SK-N-SH (cell line): Measurements from ENCODE around the gene SH2D3A. TPM values are rescaled to one million over a fixed set of nuclear protein-coding genes. Genes with fewer than 3 reads are reported as not detected.

Experiments
- CTCF ChIA-PET: fragments of 300-600, 350-600 bp; formaldehyde crosslinking; extraction: SDS; loops from one replicate; lab custom pipeline; 2021; lab: Yijun Ruan, JAX
- POLR2A ChIA-PET: fragments of 350-600 bp; sonication (Branson Sonifier 250); formaldehyde crosslinking; extraction: SDS; loops from one replicate; lab custom pipeline; 2020; ENCODE audit warnings: antibody characterized with exemption, inconsistent platforms; lab: Yijun Ruan, JAX
- DNase-seq: peaks from one replicate; pipeline ENCODE4 v3.0.0; 2012
- H2AFZ ChIP-seq: fragments of 200-600 bp; sonication (generic); 2 replicates; pipeline ENCODE4 v1.8.1; 2016; ENCODE audit warnings: antibody characterized with exemption, mild to moderate bottlenecking, low read depth
- H3F3A ChIP-seq: fragments of 200-600 bp; sonication (generic); replicated peaks from 2 replicates; pipeline ENCODE3; 2016; ENCODE audit warnings: antibody characterized with exemption, mild to moderate bottlenecking; ENCODE audit not compliant: insufficient read depth
- H3K27ac ChIP-seq, 2 experiments: fragments of 200-500 bp in 1 of 2; fragments of 200-600 bp in 1 of 2; sonication (Bioruptor generic) in 1 of 2; sonication (generic), shearing (Covaris generic) in 1 of 2; 2 replicates each; pipeline versions ENCODE4 v1.5.1 to v1.6.1; 2014 to 2016; ENCODE audit warnings: low read depth in 2 of 2, inconsistent platforms in 1 of 2, low read length in 1 of 2, mild to moderate bottlenecking in 1 of 2, mixed read lengths in 1 of 2
- H3K27me3 ChIP-seq: fragments of 200-600 bp; sonication (generic), shearing (Covaris generic); 2 replicates; pipeline ENCODE4 v1.6.1; 2016; ENCODE audit warnings: mixed run types; ENCODE audit not compliant: insufficient read depth
- H3K36me3 ChIP-seq, 2 experiments: fragments of 200-500 bp in 1 of 2; fragments of 200-600 bp in 1 of 2; sonication (Bioruptor generic) in 1 of 2; sonication (generic) in 1 of 2; replicated peaks in 1 of 2; 2 replicates each; pipeline versions ENCODE3 to v1.5.1; 2014 to 2016; ENCODE audit warnings: low read length in 1 of 2, mild to moderate bottlenecking in 1 of 2; ENCODE audit not compliant: insufficient read depth in 2 of 2, control insufficient read depth in 1 of 2
- H3K4me1 ChIP-seq, 2 experiments: fragments of 200-500 bp in 1 of 2; fragments of 200-600 bp in 1 of 2; sonication (Bioruptor generic) in 1 of 2; sonication (generic), shearing (Covaris generic) in 1 of 2; 2 replicates each; pipeline versions ENCODE4 v1.5.1 to v1.6.1; 2014 to 2016; ENCODE audit warnings: low read depth in 1 of 2, low read length in 1 of 2, mixed run types in 1 of 2; ENCODE audit not compliant: insufficient read depth in 2 of 2, control insufficient read depth in 1 of 2
- H3K4me2 ChIP-seq: fragments of 200-600 bp; sonication (generic), shearing (Covaris generic); 2 replicates; pipeline ENCODE4 v1.6.1; 2017; ENCODE audit warnings: mixed run types
- H3K4me3 ChIP-seq, 2 experiments: fragments of 200-500 bp in 1 of 2; fragments of 200-600 bp in 1 of 2; sonication (Bioruptor generic) in 1 of 2; sonication (generic), shearing (Covaris generic) in 1 of 2; 2 replicates each; pipeline versions ENCODE4 v1.5.1 to v1.8.1; 2014 to 2016; ENCODE audit warnings: low read depth in 2 of 2, inconsistent platforms in 1 of 2, low read length in 1 of 2, mild to moderate bottlenecking in 1 of 2, mixed read lengths in 1 of 2, moderate library complexity in 1 of 2
- H3K79me2 ChIP-seq: fragments of 200-600 bp; sonication (generic); 2 replicates; pipeline ENCODE4 v1.8.1; 2017; ENCODE audit warnings: mild to moderate bottlenecking; ENCODE audit not compliant: insufficient read depth
- H3K9ac ChIP-seq: fragments of 200-600 bp; sonication (generic); 2 replicates; pipeline ENCODE4 v1.6.1; 2017; ENCODE audit warnings: mixed run types
- H3K9me2 ChIP-seq: fragments of 200-600 bp; sonication (generic); 2 replicates; pipeline ENCODE4 v1.6.1; 2017; ENCODE audit warnings: mixed run types
- H3K9me3 ChIP-seq: fragments of 200-600 bp; sonication (generic); 2 replicates; pipeline ENCODE4 v1.6.1; 2017; ENCODE audit warnings: mixed run types, mild to moderate bottlenecking, moderate library complexity
- H4K20me1 ChIP-seq: fragments of 200-600 bp; sonication (generic); 2 replicates; pipeline ENCODE4 v1.6.1; 2017; ENCODE audit warnings: mild to moderate bottlenecking, mixed run types; ENCODE audit not compliant: insufficient read depth
- CTCF ChIP-seq: fragments of 200-600 bp; sonication (generic); IDR thresholded peaks from 2 replicates; pipeline ENCODE4 v1.6.1; 2017; ENCODE audit warnings: antibody characterized with exemption, mild to moderate bottlenecking, moderate library complexity
- ELF1 ChIP-seq: IDR thresholded peaks from 2 replicates; pipeline ENCODE4 v1.4.0; 2012
- EZH2phosphoT487 ChIP-seq: fragments of 200-600 bp; sonication (generic); IDR thresholded peaks from 2 replicates; pipeline ENCODE4 v1.6.1; 2017; ENCODE audit warnings: low read depth, mixed run types, mild to moderate bottlenecking, antibody characterized with exemption, moderate library complexity, borderline replicate concordance
- FOSL2 ChIP-seq: IDR thresholded peaks from 2 replicates; pipeline ENCODE4 v1.4.0; 2012; ENCODE audit warnings: low read depth, mild to moderate bottlenecking, moderate library complexity, borderline replicate concordance
- GABPA ChIP-seq: IDR thresholded peaks from 2 replicates; pipeline ENCODE4 v1.4.0; 2012; ENCODE audit warnings: low read depth, mild to moderate bottlenecking
- IRF3 ChIP-seq: fragments of 150-350 bp; IDR thresholded peaks from 2 replicates; pipeline ENCODE4 v1.6.1; 2016; ENCODE audit warnings: mild to moderate bottlenecking, low read depth, low read length
- MXI1 ChIP-seq: IDR thresholded peaks from 2 replicates; pipeline ENCODE4 v1.6.1; 2012; ENCODE audit warnings: mild to moderate bottlenecking, low read depth, low read length, improper control_type of control experiment
- RAD21 ChIP-seq: IDR thresholded peaks from 2 replicates; pipeline ENCODE4 v1.6.1; 2012; ENCODE audit warnings: mild to moderate bottlenecking, low read length
- REST ChIP-seq: IDR thresholded peaks from 2 replicates; pipeline ENCODE4 v1.6.1; 2012; ENCODE audit warnings: mild to moderate bottlenecking, low read depth, low read length, moderate library complexity
- RFX5 ChIP-seq: IDR thresholded peaks from 2 replicates; pipeline ENCODE4 v1.6.1; 2012; ENCODE audit warnings: mild to moderate bottlenecking, improper control_type of control experiment, low read length
- SIN3A ChIP-seq: IDR thresholded peaks from 2 replicates; pipeline ENCODE4 v1.6.1; 2012; ENCODE audit warnings: low read depth, mild to moderate bottlenecking, low read length, moderate library complexity, borderline replicate concordance
- TEAD4 ChIP-seq: IDR thresholded peaks from 2 replicates; pipeline ENCODE4 v1.4.0; 2012; ENCODE audit warnings: mild to moderate bottlenecking, borderline replicate concordance; ENCODE audit not compliant: insufficient read depth
- USF2 ChIP-seq: fragments of 150-350 bp; IDR thresholded peaks from 2 replicates; pipeline ENCODE4 v1.6.1; 2017; ENCODE audit warnings: antibody characterized with exemption, low read length, low read depth, borderline replicate concordance
- ZBTB33 ChIP-seq: IDR thresholded peaks from 2 replicates; pipeline ENCODE4 v1.4.0; 2012; ENCODE audit warnings: low read depth, borderline replicate concordance
- WGBS: methylation state at CpG from one replicate; pipeline ENCODE4 v1.1.6; 2017; ENCODE audit warnings: low lambda C conversion rate; 5-methylcytosine and 5-hydroxymethylcytosine counted together
- polyA plus RNA-seq, 3 experiments: library from polyadenylated mRNA; depleted of rRNA; stranded (reverse); fragments of >200 nt; gene quantifications; 2 replicates each; pipeline ENCODE4 v1.2.3, GENCODE V29; 2012

Gene SH2D3A
- polyA plus RNA-seq, 1 of the 3 experiments (the other 2 are of a cell fraction), result 0.35 TPM

- Histone ChIP-seq H3K4me1 (no peaks in the 10 kb centered on the region), H3F3A (peaks cover 6% of the 10 kb centered on the region), H4K20me1 (no peaks in the 10 kb centered on the region), H3K9ac (no peak overlapping the region), H3K27ac (no peak overlapping the region), H3K4me3 (no peak overlapping the region), H2AFZ (no peak overlapping the region), H3K9me2 (no peaks in the 10 kb centered on the region), H3K27me3 (peaks cover 33% of the 10 kb centered on the region), H3K9me3 (no peaks in the 10 kb centered on the region), H3K4me2 (no peak overlapping the region), H3K79me2 (no peaks in the 10 kb centered on the region), H3K36me3 (no peaks in the 10 kb centered on the region)
- ChIA-PET CTCF (no interaction called here), POLR2A (no interaction called here)
- WGBS, result 44% methylated on average over 9 of the region's 16 CpGs
- no peak for TF ChIP-seq IRF3
- no peak for TF ChIP-seq USF2
- TF ChIP-seq EZH2phosphoT487, result no peak
- no peak for TF ChIP-seq REST
- no peak for TF ChIP-seq SIN3A
- no peak for TF ChIP-seq RAD21
- TF ChIP-seq FOSL2, result no peak
- TF ChIP-seq CTCF, result no peak
- TF ChIP-seq RFX5, result no peak
- no peak for TF ChIP-seq GABPA
- TF ChIP-seq TEAD4, result no peak
- TF ChIP-seq ELF1, result no peak
- no peak for TF ChIP-seq ZBTB33
- no peak for TF ChIP-seq MXI1
- no peak for DNase-seq
Observed at GRCh38 chr19:6712231-6712630, 55.0 kb downstream of the SH2D3A start.
